Fibroblast of lung (primary cell): ENCODE results near the gene VAMP2. TPM values are rescaled to one million over a fixed set of nuclear protein-coding genes. Genes with fewer than 3 reads are reported as not detected.
A peak's percentile ranks its signal among the peaks of the same experiment; 100 is the strongest.
"Not testable (repeated sequence)": the region's sequence is repeated elsewhere in the genome, so short reads cannot be mapped to it uniquely, and the experiment has no call there.

ENCODE experiments used
- DNase-seq, 2 donors: peaks; one replicate each; pipeline versions ENCODE4 v3.0.0 to v3.0.0-alpha.2; 2010; ENCODE audit warnings: low read depth in 2 of 2
- H2AFZ ChIP-seq: 2 replicates; pipeline ENCODE4 v1.5.1; 2012; ENCODE audit warnings: low read length, control low read depth, inconsistent platforms
- H3K27ac ChIP-seq: 2 replicates; pipeline ENCODE4 v1.5.1; 2011; ENCODE audit warnings: low read length, control low read depth; ENCODE audit not compliant: insufficient read depth
- H3K27me3 ChIP-seq: 2 replicates; pipeline ENCODE4 v1.5.1; 2011; ENCODE audit warnings: mild to moderate bottlenecking, low read length; ENCODE audit not compliant: control insufficient read depth, insufficient read depth
- H3K36me3 ChIP-seq: 2 replicates; pipeline ENCODE4 v1.5.1; 2011; ENCODE audit warnings: low read length; ENCODE audit not compliant: control insufficient read depth, insufficient read depth
- H3K4me1 ChIP-seq: 2 replicates; pipeline ENCODE4 v1.5.1; 2011; ENCODE audit warnings: low read length; ENCODE audit not compliant: control insufficient read depth, insufficient read depth; ENCODE audit errors: extremely low read depth
- H3K4me2 ChIP-seq: 2 replicates; pipeline ENCODE4 v1.5.1; 2011; ENCODE audit warnings: low read length, control low read depth; ENCODE audit not compliant: insufficient read depth; ENCODE audit errors: extremely low read depth
- H3K4me3 ChIP-seq, 4 experiments: fragments of 200-600 bp in 1 of 4; sonication (generic) in 1 of 4; replicated peaks in 1 of 4; 2 replicates each; pipeline ENCODE4 v1.5.1; 2011 to 2016; ENCODE audit warnings: low read length in 4 of 4, low read depth in 3 of 4, mild to moderate bottlenecking in 3 of 4, control low read depth in 2 of 4, inconsistent platforms in 1 of 4, mixed read lengths in 1 of 4; ENCODE audit not compliant: insufficient read depth in 1 of 4; ENCODE audit errors: control extremely low read depth in 1 of 4
- H3K79me2 ChIP-seq: 2 replicates; pipeline ENCODE4 v1.5.1; 2012; ENCODE audit warnings: mild to moderate bottlenecking, low read length, inconsistent platforms; ENCODE audit not compliant: control insufficient read depth, insufficient read depth
- H3K9ac ChIP-seq: 2 replicates; pipeline ENCODE4 v1.5.1; 2011; ENCODE audit warnings: mild to moderate bottlenecking, low read length, control low read depth; ENCODE audit not compliant: insufficient read depth
- H3K9me3 ChIP-seq: 2 replicates; pipeline ENCODE4 v1.5.1; 2012; ENCODE audit warnings: low read depth, low read length; ENCODE audit not compliant: control insufficient read depth, insufficient read depth
- H4K20me1 ChIP-seq: 2 replicates; pipeline ENCODE4 v1.5.1; 2011; ENCODE audit warnings: low read length; ENCODE audit not compliant: control insufficient read depth, insufficient read depth; ENCODE audit errors: extremely low read depth
- EZH2 ChIP-seq: IDR thresholded peaks from 2 replicates; pipeline ENCODE4 v1.5.1; 2012; ENCODE audit warnings: low read length, control low read depth, mild to moderate bottlenecking; ENCODE audit errors: missing control alignments
- polyA plus RNA-seq, 2 donors: library from polyadenylated mRNA; depleted of rRNA in 1 of 2; stranded (reverse) in 1 of 2; unstranded in 1 of 2; fragments of >200 nt; gene quantifications; 2 replicates each; pipeline ENCODE4 v1.2.1, GENCODE V29; 2011 to 2012; ENCODE audit warnings: missing spikeins in 1 of 2
- total RNA-seq: library from RNA; depleted of rRNA; stranded (reverse); fragments of >200 nt; gene quantifications from 2 replicates; pipeline ENCODE4 v1.2.1, GENCODE V29; 2014
- TF ChIP-seq, protein P1 (sequence below), 2 donors: IDR thresholded peaks in 1 of 2; conservative IDR thresholded peaks in 1 of 2; 1 replicate in 1 of 2; 2 replicates in 1 of 2; pipeline ENCODE4 v1.5.1; 2011 to 2012; ENCODE audit warnings: low read length in 2 of 2, control low read depth in 1 of 2, inconsistent platforms in 1 of 2, low read depth in 1 of 2, mild to moderate bottlenecking in 1 of 2

The VAMP2 gene
- total and polyA plus RNA-seq, 2 donors (not counting 1 experiment from before 2014, with no cell fraction given) = 8.1 to 12.2 TPM

DNA sequence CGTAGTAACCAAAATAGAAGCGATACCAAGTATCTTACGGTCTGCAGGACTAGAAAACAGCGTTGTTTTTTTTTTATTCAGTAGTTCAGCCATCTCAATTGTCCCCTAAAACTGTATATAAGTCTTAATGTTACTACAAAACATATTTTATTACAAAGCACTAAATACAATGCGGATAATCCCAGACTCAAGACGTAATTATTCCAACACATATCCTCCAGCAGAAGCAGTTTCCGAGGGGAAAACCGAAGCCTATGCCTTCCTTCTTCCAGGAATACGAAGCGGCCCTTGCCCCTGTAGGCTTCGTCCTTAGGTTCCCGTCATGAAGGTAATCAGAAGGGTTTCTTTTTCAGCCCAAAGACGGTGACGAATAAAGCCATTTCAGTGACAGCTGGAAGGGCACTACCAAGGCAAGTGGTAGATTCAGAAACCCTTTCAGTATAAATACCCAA, 11.1 kb upstream of the VAMP2 start:
- Histone ChIP-seq H2AFZ (peak overlapping the region; percentile 76), H3K4me3 (peak overlapping the region; percentile 31 to 67 (median 46)), H3K79me2 (peaks cover 5% of the 10 kb centered on the region), H4K20me1 (no peaks in the 10 kb centered on the region), H3K27me3 (no peaks in the 10 kb centered on the region), H3K36me3 (no peaks in the 10 kb centered on the region), H3K4me1 (peaks cover 11% of the 10 kb centered on the region), H3K9ac (peak overlapping the region; percentile 81), H3K27ac (peak overlapping the region; percentile 100), H3K4me2 (peak overlapping the region; percentile 77), H3K9me3 (no peaks in the 10 kb centered on the region)
- DNase-seq = no peak
- no peak for TF ChIP-seq EZH2
- TF ChIP-seq, protein P1, sequence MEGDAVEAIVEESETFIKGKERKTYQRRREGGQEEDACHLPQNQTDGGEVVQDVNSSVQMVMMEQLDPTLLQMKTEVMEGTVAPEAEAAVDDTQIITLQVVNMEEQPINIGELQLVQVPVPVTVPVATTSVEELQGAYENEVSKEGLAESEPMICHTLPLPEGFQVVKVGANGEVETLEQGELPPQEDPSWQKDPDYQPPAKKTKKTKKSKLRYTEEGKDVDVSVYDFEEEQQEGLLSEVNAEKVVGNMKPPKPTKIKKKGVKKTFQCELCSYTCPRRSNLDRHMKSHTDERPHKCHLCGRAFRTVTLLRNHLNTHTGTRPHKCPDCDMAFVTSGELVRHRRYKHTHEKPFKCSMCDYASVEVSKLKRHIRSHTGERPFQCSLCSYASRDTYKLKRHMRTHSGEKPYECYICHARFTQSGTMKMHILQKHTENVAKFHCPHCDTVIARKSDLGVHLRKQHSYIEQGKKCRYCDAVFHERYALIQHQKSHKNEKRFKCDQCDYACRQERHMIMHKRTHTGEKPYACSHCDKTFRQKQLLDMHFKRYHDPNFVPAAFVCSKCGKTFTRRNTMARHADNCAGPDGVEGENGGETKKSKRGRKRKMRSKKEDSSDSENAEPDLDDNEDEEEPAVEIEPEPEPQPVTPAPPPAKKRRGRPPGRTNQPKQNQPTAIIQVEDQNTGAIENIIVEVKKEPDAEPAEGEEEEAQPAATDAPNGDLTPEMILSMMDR (conservative IDR thresholded peaks at IDR 0.05 in 1 of 2, IDR thresholded peaks at IDR 0.05 in 1 of 2; ENCODE audit: low read depth in 1 of 2, low read length in 2 of 2) = no peak

DNA sequence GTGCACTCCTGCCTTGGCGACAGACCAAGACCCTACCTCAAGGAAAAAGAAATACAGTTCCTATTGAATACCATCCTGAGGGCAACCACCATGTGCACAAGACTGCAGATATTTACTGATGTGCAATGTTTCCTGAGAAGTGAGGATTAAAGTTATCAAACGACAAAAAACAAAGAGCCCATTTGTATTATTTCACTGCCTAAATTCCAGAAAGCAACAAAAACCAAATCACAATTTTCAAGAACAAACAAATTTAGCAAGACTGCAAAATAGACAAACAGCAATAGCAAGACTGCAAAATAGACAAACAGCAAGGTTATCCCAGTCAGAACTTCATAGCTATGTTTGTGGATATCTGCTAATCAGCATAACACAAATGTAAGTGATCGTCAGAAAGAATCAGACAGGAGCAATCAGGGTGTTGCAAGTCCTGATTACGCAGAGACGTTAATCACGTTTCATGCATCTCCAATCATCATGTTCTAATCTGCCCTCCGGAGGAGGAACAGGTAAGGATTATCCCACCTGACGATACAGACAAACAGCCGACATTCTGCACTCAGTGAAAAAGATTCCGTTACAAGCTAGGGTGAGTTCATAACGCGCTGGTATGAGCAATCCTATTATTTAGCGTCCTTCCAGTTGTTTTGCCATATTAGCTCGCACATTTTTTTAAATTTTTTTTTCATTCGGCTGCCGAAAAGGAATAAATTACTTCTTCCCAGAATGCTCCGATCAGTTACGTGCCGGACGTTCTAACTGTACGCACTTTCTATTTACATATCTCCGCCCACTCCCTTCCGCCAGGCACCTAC, 10.5 kb upstream of the VAMP2 start:
- peak overlapping the region; percentile 29 for H2AFZ ChIP-seq
- TF ChIP-seq, protein P1 (conservative IDR thresholded peaks at IDR 0.05 in 1 of 2, IDR thresholded peaks at IDR 0.05 in 1 of 2; ENCODE audit: low read depth in 1 of 2, low read length in 2 of 2) = no peak
- no peak for TF ChIP-seq EZH2

DNA sequence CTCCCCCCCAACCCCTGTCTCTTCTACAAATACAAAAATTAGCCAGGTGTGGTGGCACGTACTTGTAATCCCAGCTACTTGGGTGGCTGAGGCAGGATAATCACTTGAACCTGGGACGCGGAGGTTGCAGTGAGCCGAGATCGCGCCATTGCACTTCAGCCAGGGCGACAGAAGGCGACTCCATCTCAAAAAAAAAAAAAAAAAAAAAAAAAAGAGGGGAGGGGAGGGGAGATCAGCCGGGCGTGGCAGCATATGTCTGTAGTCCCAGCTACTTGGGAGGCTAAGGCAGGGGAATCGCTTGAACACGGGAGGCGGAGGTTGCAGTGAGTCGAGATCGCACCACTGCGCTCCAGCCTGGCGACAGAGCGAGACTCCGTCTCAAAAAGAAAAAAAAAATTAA, 7.4 kb upstream of the VAMP2 start:
- not testable (repeated sequence) for H4K20me1 ChIP-seq, DNase-seq, H3K4me3 ChIP-seq, H3K27ac ChIP-seq, H3K36me3 ChIP-seq, H3K9me3 ChIP-seq, H3K27me3 ChIP-seq, H2AFZ ChIP-seq, H3K4me2 ChIP-seq, H3K79me2 ChIP-seq, H3K9ac ChIP-seq, H3K4me1 ChIP-seq

More for the DNA sequence above, 10.5 kb upstream of the VAMP2 start:
- Histone ChIP-seq H3K4me2 (peak overlapping the region; percentile 77), H3K27ac (peak overlapping the region; percentile 100), H3K4me1 (peaks cover 11% of the 10 kb centered on the region), H3K9me3 (no peaks in the 10 kb centered on the region), H3K27me3 (no peaks in the 10 kb centered on the region), H4K20me1 (no peaks in the 10 kb centered on the region), H3K9ac (peak overlapping the region; percentile 81), H3K79me2 (peaks cover 5% of the 10 kb centered on the region), H3K4me3 (peak overlapping the region; percentile 31 to 67 (median 46)), H3K36me3 (no peaks in the 10 kb centered on the region)
- peak; percentile 99 for DNase-seq
